ENCODE measurements around the gene AAK1.

- TF ChIP-seq CTCF (IDR thresholded peaks at IDR 0.05), result no peak
- TF ChIP-seq POLR2A (IDR thresholded peaks at IDR 0.05), result no peak
Measured at GRCh38 chr2:69624131-69624530, 19.4 kb downstream of the AAK1 start.

All from body of pancreas (tissue), 4 donors.